SK-N-MC (cell line): ENCODE results near the gene EXT2.

Experiments
- EZH2 ChIP-seq: fragments of 200-600 bp; sonication (generic); IDR thresholded peaks from one replicate; pipeline ENCODE4 v1.6.1; 2017; ENCODE audit warnings: antibody characterized with exemption
- FOXP2 ChIP-seq: optimal IDR thresholded peaks from 2 replicates; pipeline ENCODE3; 2011; ENCODE audit warnings: mild to moderate bottlenecking, moderate library complexity; ENCODE audit not compliant: insufficient read depth; ENCODE audit errors: extremely low read length, control extremely low read depth
- POLR2AphosphoS5 ChIP-seq: IDR thresholded peaks from 2 replicates; pipeline ENCODE4 v1.6.1; 2012; ENCODE audit warnings: mild to moderate bottlenecking, low read depth, low read length, borderline replicate concordance

DNA sequence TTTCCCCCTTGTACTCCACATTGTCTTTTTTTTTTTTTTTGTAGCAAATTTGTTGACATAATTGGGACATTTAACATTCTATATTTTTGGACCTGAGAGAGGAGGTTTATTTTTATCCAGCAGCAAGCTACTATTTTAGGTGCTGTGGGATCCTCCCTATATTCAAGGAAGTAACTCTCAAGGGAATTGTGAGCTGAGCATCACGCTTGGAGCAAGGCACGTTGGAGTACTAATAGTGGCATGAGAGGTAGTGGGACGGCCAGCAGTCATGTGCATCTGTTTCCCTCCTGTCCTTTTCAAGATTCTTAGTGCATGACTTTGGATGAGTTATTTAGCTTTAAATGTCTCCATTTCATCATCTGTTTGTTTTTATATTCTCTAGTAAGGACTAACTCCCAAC is 52.3 kb downstream of the EXT2 start:
- TF ChIP-seq EZH2 (no peak), POLR2AphosphoS5 (no peak), FOXP2 (no peak)
